ENCODE measurements around the gene CCDC154. TPM values are rescaled to one million over a fixed set of nuclear protein-coding genes. Genes with fewer than 3 reads are reported as not detected.
A peak's percentile ranks its signal among the peaks of the same experiment; 100 is the strongest.

CCDC154 gene
- total RNA-seq, 4 donors from 2014 or later = 0.17 to 0.58 (median 0.42) TPM; not detected in 1

DNA sequence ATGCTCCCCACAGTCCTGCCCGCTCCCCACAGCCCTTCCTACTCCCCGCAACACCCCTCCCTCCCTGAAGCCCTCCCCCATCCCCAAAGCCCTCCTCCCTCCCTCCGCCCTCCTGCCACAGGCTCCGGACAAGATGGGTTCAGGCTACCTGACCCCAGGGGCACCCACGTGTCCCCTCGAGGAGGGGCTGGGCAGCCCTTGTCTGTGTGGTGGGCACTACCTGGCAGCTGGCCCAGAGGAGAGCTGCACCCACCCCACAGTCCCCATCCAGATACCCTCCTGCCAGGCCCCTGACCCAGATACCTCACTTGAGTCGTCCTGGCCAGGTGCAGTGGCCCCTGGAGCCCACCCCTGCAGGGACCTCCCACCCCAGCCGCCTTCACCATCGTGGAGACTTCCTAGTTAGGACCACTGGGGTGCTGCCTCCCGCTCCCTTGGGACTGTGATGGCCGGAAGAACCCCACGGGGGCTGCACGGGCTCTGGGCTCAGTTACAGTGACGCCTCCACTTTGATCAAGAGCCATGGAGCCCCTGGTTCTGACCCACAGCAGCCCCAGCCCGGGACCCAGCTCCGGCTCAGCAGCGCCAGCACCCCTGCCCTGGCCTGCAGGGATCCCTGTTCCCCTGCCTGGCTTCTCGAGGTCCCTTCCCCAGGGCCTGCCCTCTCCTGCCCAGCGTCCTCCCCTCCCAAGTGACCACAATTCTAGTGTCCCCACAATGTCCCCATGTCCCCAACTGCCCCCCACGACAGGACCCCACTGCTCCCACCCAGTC is 12.7 kb downstream of the CCDC154 start:
- no peak for DNase-seq (ENCODE audit: extremely low spot score)
- Histone ChIP-seq H3K9me3 (no peaks in the 10 kb centered on the region), H3K36me3 (peaks cover 0 to 8% (median 4%) of the 10 kb centered on the region in 4 donors), H3K27ac (replicated peaks in 1 of 4) (no peak overlapping the region), H3K27me3 (peaks cover 0 to 47% (median 0%) of the 10 kb centered on the region in 4 donors), H3K4me1 (peaks cover 0 to 9% (median 7%) of the 10 kb centered on the region in 4 donors), H3K4me3 (peak overlapping the region in 1 of 4 donors; percentile 15)
- TF ChIP-seq, protein P1, sequence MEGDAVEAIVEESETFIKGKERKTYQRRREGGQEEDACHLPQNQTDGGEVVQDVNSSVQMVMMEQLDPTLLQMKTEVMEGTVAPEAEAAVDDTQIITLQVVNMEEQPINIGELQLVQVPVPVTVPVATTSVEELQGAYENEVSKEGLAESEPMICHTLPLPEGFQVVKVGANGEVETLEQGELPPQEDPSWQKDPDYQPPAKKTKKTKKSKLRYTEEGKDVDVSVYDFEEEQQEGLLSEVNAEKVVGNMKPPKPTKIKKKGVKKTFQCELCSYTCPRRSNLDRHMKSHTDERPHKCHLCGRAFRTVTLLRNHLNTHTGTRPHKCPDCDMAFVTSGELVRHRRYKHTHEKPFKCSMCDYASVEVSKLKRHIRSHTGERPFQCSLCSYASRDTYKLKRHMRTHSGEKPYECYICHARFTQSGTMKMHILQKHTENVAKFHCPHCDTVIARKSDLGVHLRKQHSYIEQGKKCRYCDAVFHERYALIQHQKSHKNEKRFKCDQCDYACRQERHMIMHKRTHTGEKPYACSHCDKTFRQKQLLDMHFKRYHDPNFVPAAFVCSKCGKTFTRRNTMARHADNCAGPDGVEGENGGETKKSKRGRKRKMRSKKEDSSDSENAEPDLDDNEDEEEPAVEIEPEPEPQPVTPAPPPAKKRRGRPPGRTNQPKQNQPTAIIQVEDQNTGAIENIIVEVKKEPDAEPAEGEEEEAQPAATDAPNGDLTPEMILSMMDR (IDR thresholded peaks at IDR 0.05) = no peak
- no peak for TF ChIP-seq EP300 (IDR thresholded peaks at IDR 0.05)
- TF ChIP-seq POLR2A (IDR thresholded peaks at IDR 0.05; ENCODE audit: low read depth) = no peak
- TF ChIP-seq POLR2AphosphoS5 (IDR thresholded peaks at IDR 0.05) = no peak
- WGBS = 86% methylated on average over 12 of the region's 20 CpGs
- intact Hi-C loops (cut with DNase I) = no loop called here

DNA sequence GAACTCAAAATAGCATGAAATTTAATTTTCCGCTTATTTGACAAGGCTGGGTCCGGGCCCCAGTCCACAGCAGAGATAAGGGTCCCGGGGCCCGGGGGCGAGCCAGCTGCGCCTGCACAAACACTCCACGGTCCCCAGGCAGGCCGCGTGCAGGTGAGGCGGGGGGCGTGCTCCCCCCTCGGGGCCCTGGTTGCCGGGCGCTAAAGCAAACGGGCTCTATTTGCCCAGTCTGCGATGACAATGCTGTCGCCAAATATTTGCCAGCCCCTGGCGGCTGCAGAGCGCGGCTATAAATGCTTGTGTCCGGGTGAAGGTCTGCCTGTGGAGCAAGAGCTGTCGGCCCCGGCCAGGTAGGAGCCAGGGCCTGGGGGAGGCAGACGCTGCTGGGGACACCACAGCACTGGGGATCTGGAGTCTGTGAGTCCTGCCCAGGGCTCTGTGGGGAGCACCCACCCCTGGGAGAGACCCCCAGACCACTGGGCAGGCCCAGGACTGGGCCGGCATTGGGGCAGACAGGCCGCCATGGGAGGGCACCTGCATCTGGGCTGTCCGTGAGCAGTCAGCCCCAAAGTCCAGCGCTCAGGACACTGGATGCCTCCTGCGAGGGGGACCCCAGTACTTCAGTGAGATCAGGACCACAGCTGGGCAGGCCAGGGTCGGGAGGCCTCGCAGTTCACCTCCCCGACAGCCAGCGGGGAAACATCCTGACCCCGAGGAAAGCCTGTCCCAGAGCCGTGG is 13.4 kb downstream of the CCDC154 start, which contains the start of gene PERCC1:
PERCC1 (plus strand) TSS at position 320 of the 738 bp plus-strand sequence. CDS start 1,516 bp downstream, outside the sequence.
- intact Hi-C loops (cut with DNase I) = no loop called here
- Histone ChIP-seq H3K4me3 (no peak within 1 kb of the TSS), H3K36me3 (peaks cover 0 to 4% (median under 1%) of the 10 kb centered on the region in 4 donors), H3K4me1 (peaks cover 0 to 9% (median 7%) of the 10 kb centered on the region in 4 donors), H3K9me3 (no peaks in the 10 kb centered on the region), H3K27me3 (peaks cover 0 to 47% (median 0%) of the 10 kb centered on the region in 4 donors), H3K27ac (replicated peaks in 1 of 4) (no peak within 1 kb of the TSS)
- 54% methylated on average over 26 of the region's 35 CpGs for WGBS
- TF ChIP-seq EP300 (IDR thresholded peaks at IDR 0.05) = no peak
- TF ChIP-seq, protein P1 (IDR thresholded peaks at IDR 0.05) = no peak
- no peak for TF ChIP-seq POLR2AphosphoS5 (IDR thresholded peaks at IDR 0.05)
- TF ChIP-seq POLR2A (IDR thresholded peaks at IDR 0.05; ENCODE audit: low read depth) = no peak
- DNase-seq (ENCODE audit: extremely low spot score) = no peak

DNA sequence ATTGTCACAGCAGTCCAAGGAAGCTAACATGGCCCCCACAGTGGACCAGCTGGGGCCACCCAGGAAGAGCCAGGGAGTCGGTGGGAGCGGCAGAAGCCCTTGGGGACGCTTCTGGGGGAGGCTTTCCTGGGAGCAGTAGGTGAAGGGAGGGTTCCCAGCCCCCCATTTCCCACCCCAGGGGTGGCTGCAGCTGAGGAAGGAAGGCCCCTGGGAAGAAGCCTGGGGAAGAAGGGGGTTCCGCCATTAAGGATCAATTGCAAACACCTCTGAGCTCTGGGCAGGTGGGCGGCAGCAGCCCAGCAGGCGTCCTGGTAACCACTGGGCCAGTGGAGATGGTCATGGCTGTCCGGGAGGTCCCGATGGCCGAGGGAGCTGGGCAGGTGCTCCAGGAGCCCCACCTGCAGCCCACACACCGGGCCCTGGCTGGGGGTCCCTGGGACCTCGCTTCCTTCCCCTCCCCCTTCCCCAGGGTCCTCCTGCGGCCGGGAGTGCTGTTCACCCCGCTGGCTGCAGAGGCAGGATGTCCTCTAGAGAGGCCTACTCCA is 14.1 kb downstream of the CCDC154 start:
- 60% methylated on average over 1 of the region's 14 CpGs for WGBS
- Histone ChIP-seq H3K36me3 (no peaks in the 10 kb centered on the region), H3K27me3 (peaks cover 0 to 47% (median 0%) of the 10 kb centered on the region in 4 donors), H3K4me3 (no peak overlapping the region), H3K4me1 (peaks cover 0 to 9% (median 7%) of the 10 kb centered on the region in 4 donors), H3K27ac (replicated peaks in 1 of 4) (no peak overlapping the region), H3K9me3 (no peaks in the 10 kb centered on the region)
- intact Hi-C loops (cut with DNase I) = no loop called here
- no peak for TF ChIP-seq EP300 (IDR thresholded peaks at IDR 0.05)
- TF ChIP-seq, protein P1 (IDR thresholded peaks at IDR 0.05) = no peak
- TF ChIP-seq POLR2A (IDR thresholded peaks at IDR 0.05; ENCODE audit: low read depth) = no peak
- no peak for TF ChIP-seq POLR2AphosphoS5 (IDR thresholded peaks at IDR 0.05)
- DNase-seq (ENCODE audit: extremely low spot score) = no peak

DNA sequence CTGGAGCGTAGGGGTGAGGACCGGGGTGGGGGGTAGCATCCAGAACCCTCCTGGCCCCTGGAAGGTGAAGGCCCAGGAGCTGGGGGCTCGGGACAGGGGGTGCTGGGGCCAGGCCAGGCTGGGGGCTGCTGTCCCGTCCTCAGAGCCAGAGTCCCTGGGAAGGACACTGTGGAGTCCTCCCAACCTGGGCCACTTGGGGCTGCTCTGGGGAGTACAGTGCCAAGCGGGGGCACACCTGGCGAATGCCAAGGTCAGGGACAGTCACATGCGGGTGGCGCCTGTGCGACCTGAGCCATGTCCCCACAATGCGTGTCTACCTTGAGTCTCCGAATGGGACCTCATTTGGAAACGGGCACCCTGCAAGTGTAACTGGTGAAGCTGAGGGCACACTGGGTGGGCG is 14.7 kb downstream of the CCDC154 start:
- DNase-seq (ENCODE audit: extremely low spot score) = no peak
- Histone ChIP-seq H3K36me3 (no peaks in the 10 kb centered on the region), H3K4me1 (peaks cover 0 to 9% (median 7%) of the 10 kb centered on the region in 4 donors), H3K9me3 (no peaks in the 10 kb centered on the region), H3K27me3 (peaks cover 0 to 47% (median 0%) of the 10 kb centered on the region in 4 donors), H3K4me3 (no peak overlapping the region), H3K27ac (replicated peaks in 1 of 4) (no peak overlapping the region)
- TF ChIP-seq POLR2A (IDR thresholded peaks at IDR 0.05; ENCODE audit: low read depth) = no peak
- TF ChIP-seq, protein P1 (IDR thresholded peaks at IDR 0.05) = no peak
- TF ChIP-seq POLR2AphosphoS5 (IDR thresholded peaks at IDR 0.05) = no peak
- TF ChIP-seq EP300 (IDR thresholded peaks at IDR 0.05) = no peak
- WGBS = 97% methylated on average over 7 of the region's 13 CpGs
- intact Hi-C loops (cut with DNase I) = no loop called here

Measured in esophagus muscularis mucosa (tissue), 4 donors.